ENCODE data around the gene BANK1. TPM values are rescaled to one million over a fixed set of nuclear protein-coding genes. Genes with fewer than 3 reads are reported as not detected.

Gene BANK1
- total RNA-seq, 3 donors from 2014 or later (not counting 1 experiment from before 2014, with no cell fraction given), result 2.1 to 3.0 (median 2.4) TPM

DNA sequence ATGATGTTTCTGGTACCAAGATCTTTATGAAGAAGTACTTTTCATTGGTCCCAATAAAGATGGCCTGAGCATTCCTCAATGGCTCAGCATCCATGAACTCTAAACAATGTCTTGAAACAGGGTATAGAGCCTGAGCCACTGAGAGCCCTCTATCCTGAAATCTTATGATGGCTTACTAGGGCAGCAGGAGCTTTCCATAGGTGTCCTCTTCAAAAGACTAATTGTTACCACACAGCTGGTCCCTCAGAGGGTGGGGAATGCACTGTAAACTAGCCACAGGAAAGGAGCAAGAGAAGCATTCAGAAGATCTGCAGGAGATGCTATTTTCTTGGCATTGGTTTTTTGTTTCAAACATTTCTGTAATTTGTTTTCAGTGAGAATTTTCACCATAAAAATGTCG lies 5.6 kb upstream of the BANK1 start:
- Mint-ChIP-seq H3K36me3 (no peaks in the 10 kb centered on the region), H3K27ac (no peak overlapping the region)
- intact Hi-C loops (cut with micrococcal nuclease), result no loop called here

DNA sequence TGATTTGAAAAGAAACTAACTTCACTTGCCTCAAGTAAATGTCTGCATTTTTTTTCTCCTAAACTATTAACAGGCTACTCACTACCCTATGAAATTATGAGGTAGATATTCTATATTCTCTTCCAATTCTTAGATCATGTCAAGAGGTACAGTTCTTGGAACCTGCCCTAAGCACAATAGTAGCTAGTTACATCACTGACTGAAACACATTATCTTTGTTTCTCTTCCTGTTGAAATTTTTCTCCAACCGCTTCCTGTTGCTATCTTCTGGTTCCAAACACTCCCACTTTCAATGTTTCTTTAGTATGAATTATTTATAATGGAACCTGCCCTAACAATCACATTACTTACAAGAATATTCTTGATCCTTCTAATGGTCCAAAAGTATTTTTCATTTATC lies 5.0 kb upstream of the BANK1 start:
- no peak overlapping the region for H3K27ac ChIP-seq (ENCODE audit: low read length)
- DNase-seq (no peak), ATAC-seq (no peak)
- no peaks in the 10 kb centered on the region for H3K9me3 Mint-ChIP-seq
- no CpG with 5 or more reads among the region's 1 CpG for WGBS (ENCODE audit: insufficient coverage)
- H3K27me3 ChIP-seq (ENCODE audit: control insufficient read depth, insufficient read depth, low read length), result no peaks in the 10 kb centered on the region
- TF ChIP-seq, protein P1, sequence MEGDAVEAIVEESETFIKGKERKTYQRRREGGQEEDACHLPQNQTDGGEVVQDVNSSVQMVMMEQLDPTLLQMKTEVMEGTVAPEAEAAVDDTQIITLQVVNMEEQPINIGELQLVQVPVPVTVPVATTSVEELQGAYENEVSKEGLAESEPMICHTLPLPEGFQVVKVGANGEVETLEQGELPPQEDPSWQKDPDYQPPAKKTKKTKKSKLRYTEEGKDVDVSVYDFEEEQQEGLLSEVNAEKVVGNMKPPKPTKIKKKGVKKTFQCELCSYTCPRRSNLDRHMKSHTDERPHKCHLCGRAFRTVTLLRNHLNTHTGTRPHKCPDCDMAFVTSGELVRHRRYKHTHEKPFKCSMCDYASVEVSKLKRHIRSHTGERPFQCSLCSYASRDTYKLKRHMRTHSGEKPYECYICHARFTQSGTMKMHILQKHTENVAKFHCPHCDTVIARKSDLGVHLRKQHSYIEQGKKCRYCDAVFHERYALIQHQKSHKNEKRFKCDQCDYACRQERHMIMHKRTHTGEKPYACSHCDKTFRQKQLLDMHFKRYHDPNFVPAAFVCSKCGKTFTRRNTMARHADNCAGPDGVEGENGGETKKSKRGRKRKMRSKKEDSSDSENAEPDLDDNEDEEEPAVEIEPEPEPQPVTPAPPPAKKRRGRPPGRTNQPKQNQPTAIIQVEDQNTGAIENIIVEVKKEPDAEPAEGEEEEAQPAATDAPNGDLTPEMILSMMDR (IDR thresholded peaks at IDR 0.05), result no peak
- no peaks in the 10 kb centered on the region for H3K36me3 ChIP-seq (ENCODE audit: control insufficient read depth, insufficient read depth, low read length)
- H3K4me1 ChIP-seq (ENCODE audit: control insufficient read depth, insufficient read depth, low read length), result no peaks in the 10 kb centered on the region
- intact Hi-C loops (cut with micrococcal nuclease), result no loop called here
- H3K4me3 Mint-ChIP-seq, result no peak overlapping the region
- H3K27ac Mint-ChIP-seq, result no peak overlapping the region
- H3K4me1 Mint-ChIP-seq, result peaks cover 5% of the 10 kb centered on the region in 2 donors
- no peak overlapping the region for H3K4me3 ChIP-seq (ENCODE audit: low read length)
- no peaks in the 10 kb centered on the region for H3K27me3 Mint-ChIP-seq (ENCODE audit: low read depth in 2 of 2)
- H3K36me3 Mint-ChIP-seq, result no peaks in the 10 kb centered on the region
- no peaks in the 10 kb centered on the region for H3K9me3 ChIP-seq (ENCODE audit: control insufficient read depth, insufficient read depth, low read length)

More for the DNA sequence above, 5.6 kb upstream of the BANK1 start:
- Mint-ChIP-seq H3K27me3 (ENCODE audit: low read depth in 2 of 2) (no peaks in the 10 kb centered on the region), H3K4me1 (no peaks in the 10 kb centered on the region), H3K9me3 (no peaks in the 10 kb centered on the region), H3K4me3 (no peak overlapping the region)
- TF ChIP-seq, protein P1 (IDR thresholded peaks at IDR 0.05), result no peak
- Histone ChIP-seq H3K4me3 (ENCODE audit: low read length) (no peak overlapping the region), H3K9me3 (ENCODE audit: control insufficient read depth, insufficient read depth, low read length) (no peaks in the 10 kb centered on the region), H3K27me3 (ENCODE audit: control insufficient read depth, insufficient read depth, low read length) (no peaks in the 10 kb centered on the region), H3K4me1 (ENCODE audit: control insufficient read depth, insufficient read depth, low read length) (no peaks in the 10 kb centered on the region), H3K36me3 (ENCODE audit: control insufficient read depth, insufficient read depth, low read length) (no peaks in the 10 kb centered on the region), H3K27ac (ENCODE audit: low read length) (no peak overlapping the region)
- DNase-seq (no peak), ATAC-seq (no peak)
- 100% methylated on average over 1 of the region's 1 CpG for WGBS (ENCODE audit: insufficient coverage)

DNA sequence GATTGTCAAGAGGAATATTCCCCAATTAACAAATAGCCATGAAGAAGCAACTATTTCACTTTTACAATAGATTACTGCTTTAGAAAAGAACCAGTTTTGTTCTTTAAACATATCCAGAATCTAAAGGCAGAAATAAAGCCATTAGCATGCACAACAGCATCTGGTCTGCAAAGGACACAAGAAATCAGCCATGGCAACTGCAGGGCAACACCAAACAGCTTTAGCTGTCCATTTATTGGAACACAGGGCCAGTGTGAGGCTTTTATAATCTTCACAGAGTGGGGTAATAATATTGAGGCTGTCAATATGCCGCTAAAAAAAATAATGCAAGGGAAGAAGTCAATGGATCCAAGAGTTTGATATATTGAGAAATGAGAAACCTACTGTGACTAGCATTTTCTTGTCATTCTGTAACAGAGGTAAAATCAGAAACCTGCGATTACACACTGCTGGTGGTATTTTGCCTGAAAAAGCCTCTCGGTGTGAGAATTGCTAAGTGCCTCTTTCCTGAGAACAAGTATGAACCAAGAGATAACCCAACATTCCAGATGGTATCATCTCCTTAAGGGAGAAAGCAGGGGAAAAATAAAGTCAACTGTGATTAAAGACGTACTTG lies 2.7 kb upstream of the BANK1 start:
- WGBS (ENCODE audit: insufficient coverage), result 80% methylated on average over 3 of the region's 4 CpGs
- H3K27ac Mint-ChIP-seq, result no peak overlapping the region

More for the DNA sequence above, 2.7 kb upstream of the BANK1 start:
- intact Hi-C loops (cut with micrococcal nuclease), result no loop called here
- Histone ChIP-seq H3K4me1 (ENCODE audit: control insufficient read depth, insufficient read depth, low read length) (peaks cover 6% of the 10 kb centered on the region), H3K4me3 (ENCODE audit: low read length) (no peak overlapping the region), H3K27ac (ENCODE audit: low read length) (no peak overlapping the region), H3K9me3 (ENCODE audit: control insufficient read depth, insufficient read depth, low read length) (no peaks in the 10 kb centered on the region), H3K36me3 (ENCODE audit: control insufficient read depth, insufficient read depth, low read length) (no peaks in the 10 kb centered on the region), H3K27me3 (ENCODE audit: control insufficient read depth, insufficient read depth, low read length) (no peaks in the 10 kb centered on the region)
- Mint-ChIP-seq H3K9me3 (no peaks in the 10 kb centered on the region), H3K36me3 (no peaks in the 10 kb centered on the region), H3K27me3 (ENCODE audit: low read depth in 2 of 2) (peaks cover 0 to 4% of the 10 kb centered on the region in 2 donors), H3K4me3 (no peak overlapping the region), H3K4me1 (peaks cover 13 to 14% of the 10 kb centered on the region in 2 donors)
- no peak for ATAC-seq
- no peak for DNase-seq
- TF ChIP-seq, protein P1 (IDR thresholded peaks at IDR 0.05), result no peak
